H4 (cell line): ENCODE measurements around the gene RAB27B. TPM values are rescaled to one million over a fixed set of nuclear protein-coding genes. Genes with fewer than 3 reads are reported as not detected.

Source experiments
- DNase-seq: peaks from one replicate; pipeline ENCODE4 v3.0.0-alpha.2; 2015; ENCODE audit warnings: low spot score
- total RNA-seq: library from RNA; depleted of rRNA; stranded (reverse); fragments of >200 nt; shearing (Covaris generic); gene quantifications from 2 replicates; pipeline ENCODE4 v1.2.3, GENCODE V29; 2014

RAB27B gene
- total RNA-seq, 1 experiment from 2014 or later: 2.1 TPM

GRCh38 chr18:54867131-54867530 is 38.9 kb downstream of the RAB27B start:
- DNase-seq: no peak

- DNase-seq: no peak
Measured at GRCh38 chr18:54871231-54871630, 43.0 kb downstream of the RAB27B start.

GRCh38 chr18:54872681-54873080 is 44.4 kb downstream of the RAB27B start:
- no peak for DNase-seq

- DNase-seq: no peak
Measured at GRCh38 chr18:54873884-54874255, 45.6 kb downstream of the RAB27B start.

GRCh38 chr18:54875063-54875462 is 46.8 kb downstream of the RAB27B start:
- no peak for DNase-seq

- DNase-seq: no peak
Measured at GRCh38 chr18:54877076-54877475, 48.8 kb downstream of the RAB27B start.

- no peak for DNase-seq
Measured at GRCh38 chr18:54878159-54878622, 49.9 kb downstream of the RAB27B start.

- no peak for DNase-seq
Measured at GRCh38 chr18:54878659-54879358, 50.5 kb downstream of the RAB27B start.

GRCh38 chr18:54879691-54880090 is 51.4 kb downstream of the RAB27B start:
- no peak for DNase-seq

- DNase-seq: peak; percentile 12
Measured at GRCh38 chr18:54880395-54881105, 52.3 kb downstream of the RAB27B start.

GRCh38 chr18:54881229-54881768 is 53.0 kb downstream of the RAB27B start:
- DNase-seq: no peak

GRCh38 chr18:54882318-54882717 is 54.0 kb downstream of the RAB27B start:
- DNase-seq: no peak

- DNase-seq: no peak
Measured at GRCh38 chr18:54883816-54884604, 55.7 kb downstream of the RAB27B start.

- DNase-seq: no peak
Measured at GRCh38 chr18:54888378-54888777, 60.1 kb downstream of the RAB27B start.

GRCh38 chr18:54888933-54889332 is 60.7 kb downstream of the RAB27B start:
- DNase-seq: no peak

- DNase-seq: no peak
Measured at GRCh38 chr18:54899500-54899899, 71.2 kb downstream of the RAB27B start.

- no peak for DNase-seq
Measured at GRCh38 chr18:54900290-54900689, 72.0 kb downstream of the RAB27B start.

GRCh38 chr18:54904581-54904980 is 76.3 kb downstream of the RAB27B start:
- no peak for DNase-seq

- DNase-seq: no peak
Measured at GRCh38 chr18:54905629-54906028, 77.4 kb downstream of the RAB27B start.

- DNase-seq: no peak
Measured at GRCh38 chr18:54906331-54907185, 78.3 kb downstream of the RAB27B start.

GRCh38 chr18:54909538-54909937 is 81.3 kb downstream of the RAB27B start:
- DNase-seq: no peak
